Measurements from ENCODE around the gene USP13.

DNA sequence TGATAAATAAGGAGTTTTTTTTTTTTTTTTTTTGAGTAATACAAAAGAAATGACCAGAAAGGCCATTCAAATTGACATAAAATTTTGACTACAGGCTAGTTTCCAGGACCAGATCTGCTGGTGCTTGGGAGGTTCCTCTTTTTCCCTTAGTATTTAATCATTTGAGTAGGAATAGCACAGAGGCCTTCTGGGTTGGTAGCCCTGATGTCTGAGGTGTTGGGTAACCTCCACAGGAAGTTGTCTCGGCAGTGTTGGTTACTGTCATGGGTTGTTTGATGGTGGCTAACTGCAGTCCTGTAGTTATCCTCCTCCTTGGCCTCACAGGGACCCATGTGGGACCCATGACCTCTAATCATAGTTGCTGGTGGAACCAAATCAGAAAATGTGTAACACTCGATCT is 91.1 kb downstream of the USP13 start:
- TF ChIP-seq CTCF (IDR thresholded peaks at IDR 0.05; ENCODE audit: extremely low read depth in 1 of 2, insufficient read depth in 1 of 2, low read depth in 1 of 2, low read length in 2 of 2): no peak
- no peak for TF ChIP-seq MAX (IDR thresholded peaks at IDR 0.05; ENCODE audit: insufficient read depth, insufficient read length)

Data from endothelial cell of umbilical vein (primary cell).